HFF-Myc (cell line): ENCODE measurements around the gene EXOC2.

ENCODE experiments used
- DNase-seq: peaks from one replicate; pipeline ENCODE4 v3.0.0-alpha.2; 2011; ENCODE audit warnings: low read depth; ENCODE audit errors: extremely low read depth
- H3K4me3 ChIP-seq: replicated peaks from 2 replicates; pipeline ENCODE4 v1.5.1; 2011; ENCODE audit warnings: low read depth, mild to moderate bottlenecking, control low read depth, low read length
- CTCF ChIP-seq: IDR thresholded peaks from 2 replicates; pipeline ENCODE4 v1.5.1; 2012; ENCODE audit warnings: mild to moderate bottlenecking, low read depth, low read length, control low read depth; ENCODE audit errors: missing control alignments

EXOC2 gene

GRCh38 chr6:470901-471448 is 222.0 kb downstream of the EXOC2 start:
- no peak overlapping the region for H3K4me3 ChIP-seq
- DNase-seq = no peak
- TF ChIP-seq CTCF = no peak

GRCh38 chr6:470051-470900 is 222.7 kb downstream of the EXOC2 start:
- no peak for DNase-seq
- no peak overlapping the region for H3K4me3 ChIP-seq
- TF ChIP-seq CTCF = no peak

GRCh38 chr6:467671-468082 is 225.3 kb downstream of the EXOC2 start:
- no peak overlapping the region for H3K4me3 ChIP-seq
- TF ChIP-seq CTCF = no peak
- DNase-seq = no peak

- no peak for TF ChIP-seq CTCF
- no peak overlapping the region for H3K4me3 ChIP-seq
- no peak for DNase-seq
These were observed 225.8 kb downstream of the EXOC2 start for GRCh38 chr6:467111-467510.

GRCh38 chr6:466564-466963 is 226.4 kb downstream of the EXOC2 start:
- no peak overlapping the region for H3K4me3 ChIP-seq
- no peak for DNase-seq
- TF ChIP-seq CTCF = no peak

GRCh38 chr6:465531-466348 is 227.2 kb downstream of the EXOC2 start:
- no peak for TF ChIP-seq CTCF
- H3K4me3 ChIP-seq = no peak overlapping the region
- no peak for DNase-seq
